ENCODE measurements around the gene MED27.
"Not testable (repeated sequence)": the region's sequence is repeated elsewhere in the genome, so short reads cannot be mapped to it uniquely, and the experiment has no call there.

The MED27 gene

DNA sequence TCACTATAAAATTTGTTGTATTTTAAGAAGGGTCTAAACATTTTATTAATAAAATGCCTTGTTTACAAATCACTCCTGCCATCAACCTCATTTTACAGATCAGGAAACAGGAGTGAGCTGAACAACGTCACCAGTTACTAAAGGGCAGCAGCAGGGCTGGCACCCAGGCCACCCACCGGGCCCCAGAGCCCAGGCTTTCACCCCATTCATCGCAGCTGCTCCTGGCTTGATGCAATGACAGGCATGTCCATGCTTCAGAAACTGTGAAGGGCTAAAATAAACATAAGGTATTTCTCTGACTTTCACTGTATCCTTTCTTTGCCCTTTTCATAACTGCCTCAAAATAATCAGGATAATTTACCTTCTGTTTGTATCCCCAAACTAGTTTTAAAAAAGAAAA, 18.1 kb downstream of the MED27 start:
- no peaks in the 10 kb centered on the region for H3K9me3 ChIP-seq (ENCODE audit: control insufficient read depth, low read length)
- H3K4me3 ChIP-seq (ENCODE audit: insufficient read depth, low read depth, low read length), result no peak overlapping the region
- peaks cover 6% of the 10 kb centered on the region for H3K4me1 ChIP-seq (ENCODE audit: control insufficient read depth, insufficient read depth, low read length)
- 77 to 85% methylated on average over 3 of the region's 3 CpGs for WGBS, 2 experiments
- no peaks in the 10 kb centered on the region for H3K27me3 ChIP-seq (ENCODE audit: control insufficient read depth, insufficient read depth, low read length, poor library complexity, severe bottlenecking)
- H3K27ac ChIP-seq (ENCODE audit: insufficient read depth, low read depth, low read length, poor library complexity, severe bottlenecking), result no peak overlapping the region
- H3K36me3 ChIP-seq (ENCODE audit: control insufficient read depth, insufficient read depth, low read length), result no peaks in the 10 kb centered on the region

- Histone ChIP-seq H3K4me3 (ENCODE audit: insufficient read depth, low read depth, low read length) (no peak overlapping the region), H3K9me3 (ENCODE audit: control insufficient read depth, low read length) (no peaks in the 10 kb centered on the region), H3K36me3 (ENCODE audit: control insufficient read depth, insufficient read depth, low read length) (no peaks in the 10 kb centered on the region), H3K4me1 (ENCODE audit: control insufficient read depth, insufficient read depth, low read length) (peaks cover 11% of the 10 kb centered on the region), H3K27ac (ENCODE audit: insufficient read depth, low read depth, low read length, poor library complexity, severe bottlenecking) (no peak overlapping the region), H3K27me3 (ENCODE audit: control insufficient read depth, insufficient read depth, low read length, poor library complexity, severe bottlenecking) (no peaks in the 10 kb centered on the region)
- 93 to 95% methylated on average over 8 of the region's 8 CpGs for WGBS, 2 experiments
Observed at GRCh38 chr9:132059361-132059760, 20.3 kb downstream of the MED27 start.

- H3K27ac ChIP-seq (ENCODE audit: insufficient read depth, low read depth, low read length, poor library complexity, severe bottlenecking); H3K4me3 ChIP-seq (ENCODE audit: insufficient read depth, low read depth, low read length); H3K9me3 ChIP-seq (ENCODE audit: control insufficient read depth, low read length); H3K27me3 ChIP-seq (ENCODE audit: control insufficient read depth, insufficient read depth, low read length, poor library complexity, severe bottlenecking); H3K36me3 ChIP-seq (ENCODE audit: control insufficient read depth, insufficient read depth, low read length): not testable (repeated sequence)
- WGBS, 2 experiments, result 92 to 94% methylated on average over 6 of the region's 6 CpGs
- peaks cover 11% of the 10 kb centered on the region for H3K4me1 ChIP-seq (ENCODE audit: control insufficient read depth, insufficient read depth, low read length)
Observed at GRCh38 chr9:132058226-132058625, 21.4 kb downstream of the MED27 start.

DNA sequence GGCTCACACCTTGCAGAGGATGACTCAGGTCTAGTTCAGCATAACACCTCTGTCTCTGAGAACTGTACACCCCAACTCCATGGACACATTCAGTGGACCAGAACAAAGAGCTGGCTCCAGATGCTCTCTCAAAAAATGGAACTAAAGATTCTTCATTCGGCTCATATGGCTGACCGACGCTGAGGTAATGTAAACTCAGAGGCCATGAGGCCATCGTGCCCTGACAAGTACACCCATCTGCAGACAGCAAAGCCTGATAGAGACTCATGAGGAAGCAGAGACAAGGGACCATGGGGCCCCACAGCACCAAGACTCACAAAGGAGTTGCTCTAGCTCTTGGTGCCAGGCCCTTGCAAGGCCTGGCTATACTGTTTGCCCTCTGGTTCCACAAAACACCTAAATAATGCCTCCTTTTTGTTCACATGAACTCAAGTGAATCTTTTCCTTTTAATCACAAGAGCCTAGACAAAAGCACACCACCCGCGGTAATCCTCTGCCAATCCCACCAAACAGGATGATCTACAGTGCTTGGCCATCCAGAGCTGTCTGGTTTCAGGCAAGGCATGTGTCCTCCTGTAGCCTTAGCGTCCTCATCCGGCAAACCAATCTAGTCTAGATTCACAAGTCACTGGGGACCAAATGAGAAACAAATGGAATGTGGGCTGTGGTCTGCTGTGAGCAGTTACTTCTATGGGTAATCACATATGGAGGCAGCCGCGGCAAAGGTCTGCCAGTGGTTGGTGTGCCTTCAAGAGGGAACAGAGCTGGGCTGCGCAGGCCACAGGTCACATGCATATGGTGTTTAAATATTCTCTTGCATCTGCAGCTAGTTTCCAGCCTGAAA, 22.7 kb downstream of the MED27 start:
- Histone ChIP-seq H3K9me3 (ENCODE audit: control insufficient read depth, low read length) (no peaks in the 10 kb centered on the region), H3K4me1 (ENCODE audit: control insufficient read depth, insufficient read depth, low read length) (peaks cover 9% of the 10 kb centered on the region), H3K27ac (ENCODE audit: insufficient read depth, low read depth, low read length, poor library complexity, severe bottlenecking) (no peak overlapping the region), H3K4me3 (ENCODE audit: insufficient read depth, low read depth, low read length) (no peak overlapping the region), H3K27me3 (ENCODE audit: control insufficient read depth, insufficient read depth, low read length, poor library complexity, severe bottlenecking) (no peaks in the 10 kb centered on the region), H3K36me3 (ENCODE audit: control insufficient read depth, insufficient read depth, low read length) (no peaks in the 10 kb centered on the region)
- WGBS, 2 experiments, result 95% methylated on average over 11 of the region's 11 CpGs

- Histone ChIP-seq H3K27me3 (ENCODE audit: control insufficient read depth, insufficient read depth, low read length, poor library complexity, severe bottlenecking) (no peaks in the 10 kb centered on the region), H3K36me3 (ENCODE audit: control insufficient read depth, insufficient read depth, low read length) (no peaks in the 10 kb centered on the region), H3K27ac (ENCODE audit: insufficient read depth, low read depth, low read length, poor library complexity, severe bottlenecking) (no peak overlapping the region), H3K4me3 (ENCODE audit: insufficient read depth, low read depth, low read length) (no peak overlapping the region), H3K4me1 (ENCODE audit: control insufficient read depth, insufficient read depth, low read length) (peaks cover 5% of the 10 kb centered on the region), H3K9me3 (ENCODE audit: control insufficient read depth, low read length) (no peaks in the 10 kb centered on the region)
- WGBS, 2 experiments, result 91 to 95% methylated on average over 3 of the region's 3 CpGs
Observed at GRCh38 chr9:132055756-132056155, 23.9 kb downstream of the MED27 start.

GRCh38 chr9:132054024-132054423, 25.6 kb downstream of the MED27 start:
- Histone ChIP-seq H3K27me3 (ENCODE audit: control insufficient read depth, insufficient read depth, low read length, poor library complexity, severe bottlenecking) (no peaks in the 10 kb centered on the region), H3K36me3 (ENCODE audit: control insufficient read depth, insufficient read depth, low read length) (no peaks in the 10 kb centered on the region), H3K9me3 (ENCODE audit: control insufficient read depth, low read length) (no peaks in the 10 kb centered on the region), H3K27ac (ENCODE audit: insufficient read depth, low read depth, low read length, poor library complexity, severe bottlenecking) (no peak overlapping the region), H3K4me1 (ENCODE audit: control insufficient read depth, insufficient read depth, low read length) (peaks cover 5% of the 10 kb centered on the region), H3K4me3 (ENCODE audit: insufficient read depth, low read depth, low read length) (no peak overlapping the region)
- 83 to 87% methylated on average over 11 of the region's 11 CpGs for WGBS, 2 experiments

DNA sequence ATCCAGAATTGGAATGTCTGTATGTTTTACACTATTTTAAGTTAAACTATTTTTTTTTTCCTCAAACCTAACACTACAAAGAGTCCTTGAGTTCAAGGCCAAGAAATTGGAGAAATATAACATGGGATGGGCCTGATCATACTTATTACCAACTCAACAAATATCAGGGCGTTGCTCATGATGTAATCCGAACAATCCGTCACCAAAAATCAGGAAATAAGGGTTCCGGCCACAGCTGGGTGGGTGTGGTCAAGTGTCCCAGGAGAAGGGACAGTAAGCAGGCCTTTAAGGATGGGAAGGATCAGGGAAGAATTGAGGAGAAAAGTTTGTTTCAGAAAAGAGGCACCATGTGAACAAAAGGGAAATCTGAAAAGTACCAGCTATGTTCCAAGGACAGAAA, 29.8 kb downstream of the MED27 start:
- WGBS, 2 experiments, result 94 to 99% methylated on average over 4 of the region's 4 CpGs
- H3K9me3 ChIP-seq (ENCODE audit: control insufficient read depth, low read length), result no peaks in the 10 kb centered on the region
- no peaks in the 10 kb centered on the region for H3K27me3 ChIP-seq (ENCODE audit: control insufficient read depth, insufficient read depth, low read length, poor library complexity, severe bottlenecking)
- no peak overlapping the region for H3K27ac ChIP-seq (ENCODE audit: insufficient read depth, low read depth, low read length, poor library complexity, severe bottlenecking)
- no peak overlapping the region for H3K4me3 ChIP-seq (ENCODE audit: insufficient read depth, low read depth, low read length)
- peaks cover 3% of the 10 kb centered on the region for H3K4me1 ChIP-seq (ENCODE audit: control insufficient read depth, insufficient read depth, low read length)
- H3K36me3 ChIP-seq (ENCODE audit: control insufficient read depth, insufficient read depth, low read length), result no peaks in the 10 kb centered on the region

DNA sequence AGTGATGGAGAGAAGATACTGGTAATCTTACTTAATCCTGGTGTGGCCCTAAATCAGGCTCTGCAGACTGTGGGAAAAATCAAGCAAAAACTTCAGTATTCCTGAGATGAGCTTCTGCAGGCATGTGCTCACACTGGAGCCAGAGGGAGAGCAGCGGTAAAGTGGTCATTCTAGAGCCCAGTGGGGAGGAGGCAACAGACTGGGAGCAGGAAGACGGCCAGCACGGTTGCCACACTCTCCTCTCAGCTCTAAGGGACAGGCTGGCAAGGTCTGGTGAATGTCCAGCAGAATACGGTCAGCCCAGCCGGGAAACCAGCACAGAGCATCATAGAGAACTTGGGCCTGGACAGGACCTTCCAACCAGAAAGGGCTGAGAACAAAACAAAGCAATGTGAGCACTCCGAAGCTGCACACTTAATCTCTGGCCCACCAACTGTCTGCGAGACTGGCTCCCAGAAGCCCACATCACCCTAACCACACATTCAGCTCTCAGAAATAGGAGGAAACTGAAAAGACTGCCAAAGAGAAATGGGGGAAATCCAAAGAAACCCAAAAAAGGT, 30.3 kb downstream of the MED27 start:
- Histone ChIP-seq H3K9me3 (ENCODE audit: control insufficient read depth, low read length) (no peaks in the 10 kb centered on the region), H3K4me3 (ENCODE audit: insufficient read depth, low read depth, low read length) (no peak overlapping the region), H3K36me3 (ENCODE audit: control insufficient read depth, insufficient read depth, low read length) (no peaks in the 10 kb centered on the region), H3K4me1 (ENCODE audit: control insufficient read depth, insufficient read depth, low read length) (no peaks in the 10 kb centered on the region), H3K27me3 (ENCODE audit: control insufficient read depth, insufficient read depth, low read length, poor library complexity, severe bottlenecking) (no peaks in the 10 kb centered on the region), H3K27ac (ENCODE audit: insufficient read depth, low read depth, low read length, poor library complexity, severe bottlenecking) (no peak overlapping the region)
- WGBS, 2 experiments, result 85 to 90% methylated on average over 7 of the region's 7 CpGs

GRCh38 chr9:132048201-132048600, 31.5 kb downstream of the MED27 start:
- Histone ChIP-seq H3K36me3 (ENCODE audit: control insufficient read depth, insufficient read depth, low read length) (no peaks in the 10 kb centered on the region), H3K4me3 (ENCODE audit: insufficient read depth, low read depth, low read length) (no peak overlapping the region), H3K27me3 (ENCODE audit: control insufficient read depth, insufficient read depth, low read length, poor library complexity, severe bottlenecking) (no peaks in the 10 kb centered on the region), H3K9me3 (ENCODE audit: control insufficient read depth, low read length) (no peaks in the 10 kb centered on the region), H3K27ac (ENCODE audit: insufficient read depth, low read depth, low read length, poor library complexity, severe bottlenecking) (no peak overlapping the region), H3K4me1 (ENCODE audit: control insufficient read depth, insufficient read depth, low read length) (no peaks in the 10 kb centered on the region)
- WGBS, 2 experiments, result 87 to 100% methylated on average over 1 to 3 of the region's 3 CpGs

DNA sequence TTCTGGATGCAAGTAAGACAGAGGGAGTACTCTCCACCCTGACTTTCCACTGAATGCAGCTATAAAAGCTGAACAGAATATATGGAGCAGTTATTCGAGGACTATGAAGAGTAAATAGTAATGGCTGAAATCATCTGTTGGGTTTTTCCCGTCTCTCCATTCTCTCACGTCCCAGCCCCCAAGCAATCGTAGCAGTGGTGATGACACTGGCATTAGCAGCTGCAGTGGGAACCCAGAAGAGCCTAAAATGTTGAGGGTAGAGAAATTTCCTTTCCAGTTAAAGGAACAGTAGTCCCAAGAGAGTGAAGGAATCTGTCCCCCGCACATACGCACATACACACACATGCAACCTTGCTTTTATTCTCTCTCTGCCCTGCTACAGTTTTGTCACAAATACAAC, 33.2 kb downstream of the MED27 start:
- Histone ChIP-seq H3K4me1 (ENCODE audit: control insufficient read depth, insufficient read depth, low read length) (no peaks in the 10 kb centered on the region), H3K27ac (ENCODE audit: insufficient read depth, low read depth, low read length, poor library complexity, severe bottlenecking) (no peak overlapping the region), H3K9me3 (ENCODE audit: control insufficient read depth, low read length) (no peaks in the 10 kb centered on the region), H3K4me3 (ENCODE audit: insufficient read depth, low read depth, low read length) (no peak overlapping the region), H3K27me3 (ENCODE audit: control insufficient read depth, insufficient read depth, low read length, poor library complexity, severe bottlenecking) (no peaks in the 10 kb centered on the region), H3K36me3 (ENCODE audit: control insufficient read depth, insufficient read depth, low read length) (no peaks in the 10 kb centered on the region)
- WGBS, 2 experiments, result 78 to 82% methylated on average over 6 of the region's 6 CpGs
